Mesothelial cell of epicardium (in vitro differentiated cells): ENCODE measurements around the gene CCL7. TPM values are rescaled to one million over a fixed set of nuclear protein-coding genes. Genes with fewer than 3 reads are reported as not detected.

Source experiments
- DNase-seq, 2 experiments: peaks; one replicate each; pipeline ENCODE4 v3.0.0; 2021; ENCODE audit warnings: low spot score in 2 of 2; ENCODE audit not compliant: unreplicated experiment in 2 of 2
- H3K27ac Mint-ChIP-seq: 2 replicates; pipeline ENCODE4 v1.8.0; 2021; ENCODE audit warnings: mixed read lengths
- H3K27me3 Mint-ChIP-seq: 2 replicates; pipeline ENCODE4 v1.8.0; 2021; ENCODE audit warnings: low read depth, mixed read lengths
- H3K36me3 Mint-ChIP-seq: 2 replicates; pipeline ENCODE4 v1.8.0; 2021; ENCODE audit warnings: mixed read lengths
- H3K4me1 Mint-ChIP-seq: 2 replicates; pipeline ENCODE4 v1.8.0; 2021; ENCODE audit warnings: mixed read lengths
- H3K4me3 Mint-ChIP-seq: 2 replicates; pipeline ENCODE4 v1.8.0; 2021; ENCODE audit warnings: mild to moderate bottlenecking, moderate library complexity, mixed read lengths
- H3K9me3 Mint-ChIP-seq: 2 replicates; pipeline ENCODE4 v1.8.0; 2021; ENCODE audit warnings: mixed read lengths
- total RNA-seq: library from RNA; stranded (reverse); gene quantifications from 3 replicates; pipeline ENCODE4 v1.2.1, GENCODE V29; 2021
- TF ChIP-seq, protein P1 (sequence below): fragments of 200-600 bp; sonication (generic); IDR thresholded peaks from one replicate; pipeline ENCODE4 v1.5.0; 2021; ENCODE audit warnings: antibody characterized with exemption; ENCODE audit not compliant: unreplicated experiment

Gene CCL7
- total RNA-seq, 1 donor from 2014 or later = not detected

DNA sequence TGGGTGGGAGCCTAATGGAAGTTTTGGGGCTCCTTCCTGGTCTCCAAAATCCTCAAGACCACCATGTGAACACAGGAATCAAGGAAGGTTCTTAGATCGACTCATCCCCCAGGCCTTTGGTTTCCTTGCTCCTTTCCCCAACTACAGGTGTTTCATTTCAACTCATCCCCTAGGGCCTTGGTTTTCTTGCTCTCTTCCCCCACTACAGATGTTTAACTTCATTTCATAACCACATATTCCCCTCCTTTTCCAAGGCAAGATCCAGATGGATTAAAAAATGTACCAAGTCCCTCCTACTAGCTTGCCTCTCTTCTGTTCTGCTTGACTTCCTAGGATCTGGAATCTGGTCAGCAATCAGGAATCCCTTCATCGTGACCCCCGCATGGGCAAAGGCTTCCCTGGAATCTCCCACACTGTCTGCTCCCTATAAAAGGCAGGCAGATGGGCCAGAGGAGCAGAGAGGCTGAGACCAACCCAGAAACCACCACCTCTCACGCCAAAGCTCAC lies 15.3 kb downstream of the CCL7 start, which contains the start of gene CCL11:
Gene CCL11, plus strand, starts transcription at position 457 of the 507 bp plus-strand sequence. CDS start 67 bp downstream, outside the sequence.
- no peak within 1 kb of the TSS for H3K4me3 Mint-ChIP-seq
- no peaks in the 10 kb centered on the region for H3K9me3 Mint-ChIP-seq
- TF ChIP-seq, protein P1, sequence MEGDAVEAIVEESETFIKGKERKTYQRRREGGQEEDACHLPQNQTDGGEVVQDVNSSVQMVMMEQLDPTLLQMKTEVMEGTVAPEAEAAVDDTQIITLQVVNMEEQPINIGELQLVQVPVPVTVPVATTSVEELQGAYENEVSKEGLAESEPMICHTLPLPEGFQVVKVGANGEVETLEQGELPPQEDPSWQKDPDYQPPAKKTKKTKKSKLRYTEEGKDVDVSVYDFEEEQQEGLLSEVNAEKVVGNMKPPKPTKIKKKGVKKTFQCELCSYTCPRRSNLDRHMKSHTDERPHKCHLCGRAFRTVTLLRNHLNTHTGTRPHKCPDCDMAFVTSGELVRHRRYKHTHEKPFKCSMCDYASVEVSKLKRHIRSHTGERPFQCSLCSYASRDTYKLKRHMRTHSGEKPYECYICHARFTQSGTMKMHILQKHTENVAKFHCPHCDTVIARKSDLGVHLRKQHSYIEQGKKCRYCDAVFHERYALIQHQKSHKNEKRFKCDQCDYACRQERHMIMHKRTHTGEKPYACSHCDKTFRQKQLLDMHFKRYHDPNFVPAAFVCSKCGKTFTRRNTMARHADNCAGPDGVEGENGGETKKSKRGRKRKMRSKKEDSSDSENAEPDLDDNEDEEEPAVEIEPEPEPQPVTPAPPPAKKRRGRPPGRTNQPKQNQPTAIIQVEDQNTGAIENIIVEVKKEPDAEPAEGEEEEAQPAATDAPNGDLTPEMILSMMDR = no peak
- no peak for DNase-seq
- H3K27ac Mint-ChIP-seq = no peak within 1 kb of the TSS
- no peaks in the 10 kb centered on the region for H3K4me1 Mint-ChIP-seq
- peaks cover 71% of the 10 kb centered on the region for H3K27me3 Mint-ChIP-seq
- no peaks in the 10 kb centered on the region for H3K36me3 Mint-ChIP-seq

DNA sequence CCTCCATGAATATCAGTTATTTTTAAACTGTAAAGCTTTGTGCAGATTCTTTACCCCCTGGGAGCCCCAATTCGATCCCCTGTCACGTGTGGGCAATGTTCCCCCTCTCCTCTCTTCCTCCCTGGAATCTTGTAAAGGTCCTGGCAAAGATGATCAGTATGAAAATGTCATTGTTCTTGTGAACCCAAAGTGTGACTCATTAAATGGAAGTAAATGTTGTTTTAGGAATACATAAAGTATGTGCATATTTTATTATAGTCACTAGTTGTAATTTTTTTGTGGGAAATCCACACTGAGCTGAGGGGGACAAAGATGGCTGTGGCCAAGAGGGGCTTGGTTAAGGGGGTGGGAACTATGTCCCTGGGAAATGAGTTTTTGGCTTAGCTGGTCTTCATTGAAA lies 17.9 kb downstream of the CCL7 start:
- no peaks in the 10 kb centered on the region for H3K4me1 Mint-ChIP-seq
- TF ChIP-seq, protein P1 = no peak
- no peaks in the 10 kb centered on the region for H3K9me3 Mint-ChIP-seq
- H3K36me3 Mint-ChIP-seq = no peaks in the 10 kb centered on the region
- no peak overlapping the region for H3K4me3 Mint-ChIP-seq
- H3K27me3 Mint-ChIP-seq = peaks cover 55% of the 10 kb centered on the region
- no peak for DNase-seq
- no peak overlapping the region for H3K27ac Mint-ChIP-seq

DNA sequence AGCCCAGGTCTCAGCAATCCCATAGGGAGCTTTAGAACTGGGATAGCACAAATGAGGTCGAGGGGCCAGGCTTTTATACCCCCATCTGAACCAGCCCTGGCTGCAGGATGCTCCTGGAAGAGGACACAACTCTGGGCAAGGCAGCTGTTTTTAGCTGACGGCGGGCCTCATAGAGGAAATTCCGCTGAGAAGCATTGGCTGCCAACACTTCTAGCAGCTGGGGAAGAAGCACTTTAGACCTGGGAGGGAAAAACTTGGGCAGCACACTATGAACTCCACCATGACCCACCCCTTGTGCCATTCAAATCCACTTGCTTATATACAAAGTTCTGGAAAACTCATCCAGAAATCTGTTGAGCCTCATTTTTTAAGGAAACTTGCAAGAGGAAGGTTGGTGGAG lies 20.6 kb downstream of the CCL7 start:
- Mint-ChIP-seq H3K27ac (no peak overlapping the region), H3K4me3 (no peak overlapping the region), H3K4me1 (no peaks in the 10 kb centered on the region), H3K27me3 (peaks cover 42% of the 10 kb centered on the region), H3K36me3 (no peaks in the 10 kb centered on the region), H3K9me3 (no peaks in the 10 kb centered on the region)
- DNase-seq = no peak
- TF ChIP-seq, protein P1 = no peak

DNA sequence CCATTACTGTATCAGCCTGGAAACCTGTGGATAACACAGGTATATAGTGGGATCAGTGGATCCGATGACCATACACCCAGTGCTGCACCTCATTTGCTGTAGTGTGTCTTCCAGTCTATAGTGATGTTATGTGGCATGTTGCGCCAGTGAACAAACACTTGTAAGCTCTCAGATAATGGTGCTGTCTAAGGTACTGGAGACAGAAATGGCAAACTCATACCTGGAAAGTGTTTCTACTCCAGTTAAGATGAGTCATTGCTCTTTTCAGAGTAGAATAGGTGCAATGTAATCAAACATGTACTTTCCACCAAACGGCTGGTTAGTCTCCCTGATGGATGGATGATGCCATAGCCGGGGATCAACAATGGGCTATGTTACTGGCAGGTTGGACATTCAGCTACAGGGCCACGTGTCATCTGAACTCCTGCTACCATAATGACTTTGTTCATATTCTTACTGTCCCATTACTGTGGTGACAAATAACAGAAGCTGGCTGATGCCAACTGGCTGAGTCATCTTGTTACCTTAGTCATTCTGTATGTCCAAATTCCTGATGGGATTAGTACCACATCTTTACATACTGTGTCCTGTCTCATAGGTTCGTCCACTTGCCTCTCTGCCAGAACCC lies 21.8 kb downstream of the CCL7 start:
- Mint-ChIP-seq H3K27ac (no peak overlapping the region), H3K9me3 (no peaks in the 10 kb centered on the region), H3K27me3 (peaks cover 30% of the 10 kb centered on the region), H3K36me3 (no peaks in the 10 kb centered on the region), H3K4me3 (no peak overlapping the region), H3K4me1 (no peaks in the 10 kb centered on the region)
- TF ChIP-seq, protein P1 = no peak
- DNase-seq = no peak

DNA sequence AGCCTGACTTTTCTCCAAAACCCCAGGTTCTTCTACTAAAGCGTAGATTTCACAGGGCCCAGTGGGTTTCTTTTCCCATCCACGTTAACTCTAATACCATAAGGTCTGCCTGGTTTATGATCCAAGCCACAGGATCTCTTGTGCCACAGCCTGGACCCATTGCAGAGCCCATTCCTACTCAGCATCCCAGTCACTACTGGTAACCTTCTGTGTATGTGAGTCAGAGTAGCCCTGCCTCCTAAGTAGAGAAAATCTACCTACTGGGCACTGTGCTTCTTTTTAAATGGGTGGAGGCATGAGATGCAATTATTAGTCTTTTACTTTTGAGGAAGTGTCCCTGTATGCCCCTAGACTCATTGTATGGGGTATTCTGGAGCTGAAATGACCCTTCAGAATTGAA lies 29.0 kb downstream of the CCL7 start:
- Mint-ChIP-seq H3K27ac (no peak overlapping the region), H3K36me3 (no peaks in the 10 kb centered on the region), H3K4me1 (peaks cover 5% of the 10 kb centered on the region), H3K27me3 (no peaks in the 10 kb centered on the region), H3K4me3 (no peak overlapping the region), H3K9me3 (no peaks in the 10 kb centered on the region)
- TF ChIP-seq, protein P1 = no peak
- no peak for DNase-seq
